GM13976 (cell line): ENCODE data around the gene AFF2.

Experiments used
- DNase-seq: peaks from one replicate; pipeline ENCODE4 v3.0.0; 2012; ENCODE audit warnings: low spot score
- in situ Hi-C: fragments of 300-500 bp; cut with MboI; formaldehyde crosslinking; loops from one replicate; pipeline ENCODE4 v1.12.0; 2022; ENCODE audit warnings: low sequenced_read_pairs, mixed read lengths, inconsistent platforms; ENCODE audit not compliant: unreplicated experiment
- TF ChIP-seq, protein P1 (sequence below): IDR thresholded peaks from 2 replicates; pipeline ENCODE4 v1.5.1; 2012; ENCODE audit warnings: borderline replicate concordance, mild to moderate bottlenecking; ENCODE audit not compliant: insufficient read depth; ENCODE audit errors: extremely low read depth, missing control alignments, control extremely low read depth

AFF2 gene

DNA sequence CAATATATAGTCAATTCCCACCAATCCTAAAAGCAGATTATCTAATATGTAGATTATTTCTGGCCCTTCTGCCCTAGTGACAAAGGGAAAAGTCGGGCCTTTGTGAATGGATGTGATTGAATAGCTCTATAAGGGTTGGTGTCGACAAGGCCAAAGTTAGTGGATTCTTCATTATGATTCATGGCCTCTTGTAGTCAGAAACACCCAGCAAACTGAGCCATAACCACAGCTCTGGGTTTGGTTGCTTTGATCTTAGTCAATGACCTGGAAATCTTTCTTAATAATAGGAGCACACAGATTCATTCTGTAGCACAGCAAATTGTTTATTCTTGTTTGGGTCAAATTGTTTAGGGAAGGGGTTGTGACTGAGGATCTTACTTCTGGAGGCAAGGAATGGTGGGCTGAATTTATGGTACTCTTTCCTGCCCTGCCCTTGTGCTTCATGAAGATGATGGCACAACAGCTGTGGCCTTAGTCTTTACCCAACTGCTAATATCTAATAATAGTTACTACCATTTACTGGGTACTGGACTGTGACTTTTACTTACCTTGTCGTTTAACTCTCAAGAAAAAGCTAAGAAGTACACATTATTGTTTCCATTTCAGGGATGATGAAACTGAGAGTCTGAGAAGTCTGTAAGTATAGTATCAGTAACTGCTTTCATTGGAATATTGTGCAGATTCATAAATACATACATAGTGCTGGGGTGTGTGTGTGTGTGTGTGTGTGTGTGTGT lies 74.0 kb downstream of the AFF2 start:
- in situ Hi-C loops: no loop called here
- no peak for DNase-seq
- TF ChIP-seq, protein P1, sequence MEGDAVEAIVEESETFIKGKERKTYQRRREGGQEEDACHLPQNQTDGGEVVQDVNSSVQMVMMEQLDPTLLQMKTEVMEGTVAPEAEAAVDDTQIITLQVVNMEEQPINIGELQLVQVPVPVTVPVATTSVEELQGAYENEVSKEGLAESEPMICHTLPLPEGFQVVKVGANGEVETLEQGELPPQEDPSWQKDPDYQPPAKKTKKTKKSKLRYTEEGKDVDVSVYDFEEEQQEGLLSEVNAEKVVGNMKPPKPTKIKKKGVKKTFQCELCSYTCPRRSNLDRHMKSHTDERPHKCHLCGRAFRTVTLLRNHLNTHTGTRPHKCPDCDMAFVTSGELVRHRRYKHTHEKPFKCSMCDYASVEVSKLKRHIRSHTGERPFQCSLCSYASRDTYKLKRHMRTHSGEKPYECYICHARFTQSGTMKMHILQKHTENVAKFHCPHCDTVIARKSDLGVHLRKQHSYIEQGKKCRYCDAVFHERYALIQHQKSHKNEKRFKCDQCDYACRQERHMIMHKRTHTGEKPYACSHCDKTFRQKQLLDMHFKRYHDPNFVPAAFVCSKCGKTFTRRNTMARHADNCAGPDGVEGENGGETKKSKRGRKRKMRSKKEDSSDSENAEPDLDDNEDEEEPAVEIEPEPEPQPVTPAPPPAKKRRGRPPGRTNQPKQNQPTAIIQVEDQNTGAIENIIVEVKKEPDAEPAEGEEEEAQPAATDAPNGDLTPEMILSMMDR: no peak

GRCh38 chrX:148576396-148576795 lies 76.0 kb downstream of the AFF2 start:
- in situ Hi-C loops: no loop called here
- DNase-seq: no peak
- TF ChIP-seq, protein P1: no peak

GRCh38 chrX:148577741-148578140 lies 77.3 kb downstream of the AFF2 start:
- TF ChIP-seq, protein P1: no peak
- in situ Hi-C loops: no loop called here
- no peak for DNase-seq

DNA sequence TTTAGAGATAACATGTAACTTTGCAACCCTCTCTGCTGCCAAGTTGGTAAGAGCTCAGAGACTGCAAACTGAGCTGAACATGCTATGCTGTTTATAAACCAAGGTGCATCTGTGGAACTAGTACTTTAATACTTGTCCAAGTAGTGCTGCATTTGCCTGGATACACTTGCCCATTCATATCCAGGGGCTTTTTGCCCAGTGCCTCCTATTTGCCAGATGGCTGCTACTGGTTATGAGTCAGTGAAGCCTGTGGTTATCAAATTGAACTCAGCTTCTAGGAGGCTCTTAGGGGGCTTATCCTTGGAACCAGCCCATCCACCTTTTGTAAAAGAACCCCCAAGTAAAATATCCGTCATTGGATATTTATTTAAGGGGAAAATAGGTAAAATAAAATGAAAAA lies 79.6 kb downstream of the AFF2 start:
- TF ChIP-seq, protein P1: no peak
- DNase-seq: no peak
- in situ Hi-C loops: no loop called here

DNA sequence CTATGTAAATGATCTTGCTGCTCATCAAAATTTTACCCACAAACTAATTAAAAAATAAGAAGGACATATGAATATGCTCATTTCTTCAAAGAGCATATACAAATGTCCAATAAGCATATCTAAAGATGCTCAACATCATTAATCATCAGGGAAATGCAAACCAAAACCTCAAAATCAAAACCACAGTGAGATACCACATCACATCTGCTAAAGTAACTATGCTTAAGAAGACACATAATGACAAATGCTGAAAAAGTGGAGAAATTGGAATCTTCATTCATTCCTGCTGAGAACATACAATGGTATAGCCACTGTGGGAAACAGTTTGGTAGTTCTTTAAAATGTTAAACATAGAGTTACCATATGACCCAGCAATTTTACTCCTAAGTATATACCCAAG lies 81.9 kb downstream of the AFF2 start:
- DNase-seq: no peak
- TF ChIP-seq, protein P1: no peak
- in situ Hi-C loops: no loop called here

- TF ChIP-seq, protein P1: no peak
- in situ Hi-C loops: no loop called here
- no peak for DNase-seq
Observed at GRCh38 chrX:148588649-148589310, 88.4 kb downstream of the AFF2 start.

DNA sequence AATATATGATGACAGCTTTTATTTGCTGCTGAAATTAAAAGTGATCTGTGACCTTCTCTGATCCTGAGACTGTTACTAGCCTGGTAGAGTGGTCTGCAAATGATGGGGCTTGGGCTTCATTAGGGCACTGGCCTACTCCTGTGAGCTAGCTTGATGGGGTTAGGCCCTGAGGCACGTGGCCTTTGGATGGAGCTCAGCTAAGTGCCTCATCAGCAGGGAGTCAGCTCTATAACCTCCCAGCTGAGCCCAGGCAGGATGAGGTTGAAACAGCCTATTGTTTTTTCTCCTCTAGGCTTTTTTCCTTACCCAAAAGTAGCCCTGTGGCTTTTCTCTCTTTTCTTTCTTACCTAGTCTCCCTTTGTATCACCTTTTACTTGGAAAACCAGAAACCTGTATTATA lies 92.2 kb downstream of the AFF2 start:
- in situ Hi-C loops: no loop called here
- TF ChIP-seq, protein P1: no peak
- DNase-seq: no peak
